Measurements from ENCODE around the gene PGM5. TPM values are rescaled to one million over a fixed set of nuclear protein-coding genes. Genes with fewer than 3 reads are reported as not detected.

PGM5 gene
- polyA plus RNA-seq, 3 donors: 44.6 to 49.6 (median 46.4) TPM

DNA sequence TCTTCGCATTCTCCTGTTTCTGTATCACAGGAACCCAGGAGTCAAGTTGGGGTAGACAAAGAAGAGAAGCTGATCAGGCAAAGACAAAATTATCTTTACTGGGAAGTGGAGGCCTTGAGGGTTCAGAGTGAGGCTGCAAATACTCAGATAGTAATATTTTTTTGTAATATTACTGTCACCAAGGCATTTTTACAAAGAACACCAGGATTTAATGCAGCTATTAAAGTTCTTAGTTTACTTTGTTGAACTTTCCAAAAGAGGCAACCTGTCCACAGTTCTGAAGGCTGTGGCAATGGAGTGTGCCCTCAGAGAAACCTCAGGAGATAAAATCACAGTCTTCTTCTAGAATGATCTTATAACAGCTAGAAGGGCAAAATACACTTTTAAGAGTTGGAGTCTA is 74.9 kb downstream of the PGM5 start:
- DNase-seq (ENCODE audit: low read depth in 3 of 3, low spot score in 2 of 3): no peak

DNA sequence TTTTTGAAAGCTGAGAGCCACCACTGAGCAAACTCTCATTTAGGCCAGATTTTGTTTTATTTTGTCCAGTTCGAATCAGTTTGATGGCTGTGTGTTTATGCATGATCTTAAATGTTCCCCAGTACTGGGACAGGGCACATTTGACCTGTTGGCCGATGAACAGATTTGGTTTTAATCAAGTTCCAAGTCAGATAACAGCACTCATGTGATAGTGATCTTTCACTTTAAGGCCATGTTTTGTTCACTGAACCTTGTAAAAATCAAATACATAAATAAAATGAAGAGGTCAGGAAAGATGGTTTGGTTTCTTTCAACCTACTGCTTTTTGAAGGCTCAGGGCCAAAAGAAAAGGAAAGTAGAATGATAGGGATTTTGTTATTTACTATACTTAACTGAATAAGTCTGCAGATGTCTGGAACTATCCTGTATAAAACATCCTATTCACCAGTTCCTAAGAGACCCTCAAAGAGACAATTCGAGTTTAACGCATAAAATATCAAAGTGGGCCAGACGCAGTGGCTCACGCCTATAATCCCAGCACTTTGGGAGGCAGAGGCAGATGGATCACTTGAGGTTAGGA is 77.2 kb downstream of the PGM5 start:
- no peak for DNase-seq (ENCODE audit: low read depth in 3 of 3, low spot score in 2 of 3)

DNA sequence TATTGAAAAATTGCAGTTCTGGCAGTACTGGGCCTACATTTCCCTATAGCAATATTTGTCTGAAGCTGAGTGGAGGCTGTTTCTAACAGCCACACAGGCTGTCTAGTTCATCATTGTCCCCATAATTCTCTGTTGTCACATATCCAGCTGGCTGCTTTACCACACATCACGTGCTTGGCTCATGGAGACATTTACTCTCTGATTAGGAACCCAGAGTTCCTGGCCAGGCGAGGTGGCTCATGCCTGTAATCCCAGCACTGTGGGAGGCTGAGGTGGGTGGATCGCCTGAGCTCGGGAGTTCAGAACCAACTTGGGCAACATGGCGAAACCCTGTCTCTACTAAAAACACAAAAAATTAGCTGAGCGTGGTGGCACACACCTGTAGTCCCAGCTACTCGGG is 81.4 kb downstream of the PGM5 start:
- no peak for DNase-seq (ENCODE audit: low read depth in 3 of 3, low spot score in 2 of 3)

DNA sequence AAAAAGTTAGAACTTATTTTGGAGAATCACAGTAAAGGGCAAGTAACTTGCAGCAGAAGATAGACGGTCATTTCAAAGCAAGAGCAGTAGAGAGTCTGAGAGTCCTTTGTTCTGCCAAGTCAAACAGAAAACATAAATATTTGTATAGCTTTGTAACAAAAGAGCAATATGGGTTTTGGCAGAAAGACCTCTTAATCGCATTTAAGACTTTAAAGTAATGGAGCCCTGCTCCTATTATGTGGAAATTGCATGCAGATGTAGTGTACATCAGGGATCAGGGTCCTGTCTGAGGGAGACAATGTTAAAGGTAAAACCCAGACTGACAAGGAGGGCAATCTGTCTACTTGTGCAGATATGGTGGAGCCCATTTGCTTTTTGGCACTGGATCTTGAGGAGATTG is 87.2 kb downstream of the PGM5 start:
- DNase-seq (ENCODE audit: low read depth in 3 of 3, low spot score in 2 of 3): no peak

DNA sequence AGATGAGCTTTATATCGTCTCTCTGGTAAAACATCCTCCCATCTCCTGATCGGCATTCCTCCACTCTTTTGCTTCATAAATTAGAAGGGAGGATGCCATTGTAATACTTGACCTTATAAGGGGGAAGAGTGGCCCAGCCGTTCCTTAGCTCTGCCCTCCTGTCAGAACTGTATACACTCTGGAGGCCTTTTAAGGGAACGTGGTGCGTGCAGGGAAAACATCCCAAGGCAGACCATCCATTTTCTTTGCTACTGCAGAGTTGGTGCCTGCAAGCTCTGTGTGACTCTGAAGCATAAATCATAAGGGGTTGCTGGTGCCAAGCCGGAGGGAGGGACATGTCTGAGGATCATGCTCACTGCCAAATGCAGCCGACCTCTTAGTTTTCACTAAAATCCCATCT is 90.4 kb downstream of the PGM5 start:
- peak in 1 of 3 donors; percentile 25 for DNase-seq (ENCODE audit: low read depth in 3 of 3, low spot score in 2 of 3)

DNA sequence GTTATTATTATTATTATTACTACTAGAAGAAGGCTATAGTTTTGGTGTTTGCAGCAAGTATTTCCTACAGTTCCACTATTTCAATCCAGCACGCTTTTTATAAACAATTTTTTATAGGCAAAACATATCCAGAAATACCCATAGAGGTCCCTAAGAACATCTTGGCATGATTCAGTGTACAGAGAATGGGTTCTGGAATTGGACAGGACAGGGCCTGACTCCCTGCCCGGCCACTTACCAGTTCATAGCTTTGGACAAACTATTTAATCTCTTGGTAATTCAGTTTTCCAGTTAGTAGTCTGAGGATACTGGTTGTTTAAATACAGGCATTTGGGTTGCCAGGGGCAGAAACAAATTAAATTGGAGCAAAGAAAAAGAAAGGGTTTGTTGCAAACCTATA is 91.2 kb downstream of the PGM5 start:
- no peak for DNase-seq (ENCODE audit: low read depth in 3 of 3, low spot score in 2 of 3)

DNA sequence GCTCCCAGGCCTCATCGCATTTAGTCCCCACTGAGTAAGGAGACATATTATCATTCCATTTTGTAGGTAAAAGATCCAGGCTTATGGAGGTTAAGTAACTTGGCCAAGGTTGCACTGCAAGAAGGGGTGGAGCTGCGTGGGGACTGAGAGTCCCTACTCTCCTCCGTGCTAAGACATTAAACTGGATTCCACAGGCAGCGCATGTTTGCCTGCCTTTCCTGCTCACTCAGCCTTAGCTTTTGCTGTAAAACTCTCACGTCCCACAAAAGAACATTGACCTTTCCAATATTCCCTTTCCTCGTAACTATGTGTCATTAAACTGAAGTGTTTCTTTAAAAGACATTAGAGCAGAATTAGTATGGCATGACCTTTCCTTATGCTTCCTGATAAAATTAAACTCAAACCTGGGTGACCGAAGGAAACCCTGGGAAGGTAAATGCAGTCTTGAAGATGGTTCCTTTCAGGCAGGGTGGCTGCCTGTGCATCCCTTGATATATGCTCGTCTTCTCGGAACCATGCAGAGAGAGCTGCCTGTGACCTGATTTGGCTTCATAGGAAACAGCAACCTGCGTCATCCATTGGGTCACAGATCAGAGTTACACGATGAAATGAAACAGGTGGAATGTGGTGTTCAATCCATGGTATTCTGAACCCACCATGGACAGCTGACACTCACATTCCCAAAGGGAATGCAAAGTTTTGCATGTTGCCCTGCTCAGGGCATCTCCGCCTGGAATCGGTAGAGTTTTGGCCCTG is 98.3 kb downstream of the PGM5 start:
- DNase-seq (ENCODE audit: low read depth in 3 of 3, low spot score in 2 of 3): no peak

DNA sequence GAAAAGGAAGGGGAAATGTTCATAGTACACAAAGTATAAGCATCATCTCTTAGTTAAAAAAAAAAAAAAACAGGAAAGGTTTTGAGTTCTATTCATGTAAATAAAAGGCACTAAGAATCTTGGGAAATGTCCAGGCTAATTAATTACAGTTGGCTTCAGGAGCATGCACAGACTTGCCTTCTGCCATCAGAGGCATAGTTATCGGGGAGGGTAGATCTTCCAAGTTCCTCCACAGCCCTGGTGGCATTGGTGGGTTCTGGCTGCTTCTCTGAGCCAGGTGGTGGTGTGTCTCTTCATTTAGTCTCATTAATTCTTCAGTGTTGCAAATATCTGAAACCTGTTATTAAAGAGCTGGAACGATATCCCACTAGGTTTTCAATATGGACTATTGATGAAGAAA is 99.0 kb downstream of the PGM5 start:
- DNase-seq (ENCODE audit: low read depth in 3 of 3, low spot score in 2 of 3): no peak

DNA sequence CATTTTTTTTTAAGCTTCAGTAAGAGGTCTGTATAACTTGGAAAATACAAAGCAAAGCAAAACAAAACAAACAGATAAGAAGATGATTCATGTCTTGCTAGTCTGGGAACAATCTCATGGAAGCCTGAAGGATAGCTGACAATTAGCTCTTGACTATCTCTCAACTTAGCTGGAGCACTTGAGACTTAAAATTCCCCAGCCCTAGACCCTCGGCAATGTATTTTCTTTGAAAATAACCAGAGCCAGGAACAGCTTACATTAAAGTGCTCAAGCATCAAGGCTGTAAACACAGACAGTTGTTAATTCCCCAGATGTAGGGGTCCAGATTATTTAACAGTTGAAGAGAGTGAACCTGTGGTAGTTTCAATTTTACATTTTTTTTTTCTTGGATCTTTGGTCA is 101.4 kb downstream of the PGM5 start:
- no peak for DNase-seq (ENCODE audit: low read depth in 3 of 3, low spot score in 2 of 3)

DNA sequence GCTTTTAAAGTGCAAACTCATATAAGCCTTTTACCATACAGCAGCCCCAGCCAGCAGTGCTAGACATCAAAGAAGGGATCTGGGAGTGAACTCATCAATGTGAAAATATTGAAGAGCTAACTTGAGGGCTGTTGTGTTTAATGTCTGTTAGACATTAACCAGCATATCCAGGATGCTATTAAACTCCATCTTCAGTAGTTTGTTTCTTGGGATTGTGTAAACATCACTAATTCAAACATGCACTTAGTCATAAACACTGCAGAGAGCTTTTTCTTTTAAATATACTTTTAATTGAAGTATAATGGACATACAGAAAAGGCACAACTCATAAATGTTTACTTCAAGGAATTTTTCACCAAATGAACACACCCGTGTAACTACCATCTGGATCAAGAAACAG is 102.5 kb downstream of the PGM5 start:
- DNase-seq (ENCODE audit: low read depth in 3 of 3, low spot score in 2 of 3): no peak

DNA sequence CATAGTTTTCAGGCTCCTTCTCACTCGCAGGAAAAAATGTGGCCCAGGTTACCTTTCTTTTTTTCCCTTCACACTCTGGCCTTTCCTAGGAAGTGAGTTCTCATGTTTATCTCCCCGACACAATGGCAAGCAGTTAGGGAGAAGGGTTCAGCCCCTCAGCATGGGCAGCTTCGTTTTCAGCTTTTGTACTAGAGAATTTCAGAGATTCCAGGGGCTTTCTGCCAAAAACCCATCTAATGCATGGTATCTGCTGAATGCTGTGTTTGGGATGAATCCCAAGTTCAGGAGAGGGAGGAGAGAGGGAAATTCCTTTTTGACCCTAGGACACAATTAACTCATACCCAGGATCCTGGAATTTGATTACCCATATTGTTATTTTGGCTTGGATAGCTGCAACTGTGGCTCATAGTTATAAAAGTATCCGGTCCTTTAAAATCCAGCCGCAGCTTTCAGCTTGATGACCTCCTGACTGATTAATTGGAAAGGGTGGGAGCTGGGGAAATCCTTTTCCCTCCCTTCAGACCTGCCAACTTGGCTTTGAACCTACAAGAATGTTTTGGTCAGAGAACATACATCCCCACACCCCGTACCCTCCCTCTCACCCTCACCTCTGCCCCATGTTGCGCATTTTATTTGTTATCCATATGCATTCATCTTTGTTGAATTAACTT is 105.8 kb downstream of the PGM5 start:
- no peak for DNase-seq (ENCODE audit: low read depth in 3 of 3, low spot score in 2 of 3)

DNA sequence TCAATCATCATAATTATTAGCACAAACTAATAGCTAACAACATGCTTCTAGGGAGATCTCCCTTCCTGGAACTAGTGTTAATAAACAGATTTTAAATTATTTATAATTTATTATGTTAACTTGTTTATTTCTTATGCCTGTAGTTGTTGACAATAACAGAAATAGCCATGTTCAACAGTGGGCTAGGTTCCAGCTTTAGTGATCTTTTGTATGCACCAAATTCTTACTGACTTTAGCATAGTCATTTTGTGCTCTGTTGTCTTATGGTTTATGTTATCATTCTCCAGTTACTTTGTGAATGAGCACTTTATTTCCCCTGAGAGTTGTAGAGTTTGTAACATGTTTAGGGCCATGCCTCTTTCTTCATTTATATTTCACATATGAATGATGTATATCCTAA is 113.7 kb downstream of the PGM5 start:
- no peak for DNase-seq (ENCODE audit: low read depth in 3 of 3, low spot score in 2 of 3)

DNA sequence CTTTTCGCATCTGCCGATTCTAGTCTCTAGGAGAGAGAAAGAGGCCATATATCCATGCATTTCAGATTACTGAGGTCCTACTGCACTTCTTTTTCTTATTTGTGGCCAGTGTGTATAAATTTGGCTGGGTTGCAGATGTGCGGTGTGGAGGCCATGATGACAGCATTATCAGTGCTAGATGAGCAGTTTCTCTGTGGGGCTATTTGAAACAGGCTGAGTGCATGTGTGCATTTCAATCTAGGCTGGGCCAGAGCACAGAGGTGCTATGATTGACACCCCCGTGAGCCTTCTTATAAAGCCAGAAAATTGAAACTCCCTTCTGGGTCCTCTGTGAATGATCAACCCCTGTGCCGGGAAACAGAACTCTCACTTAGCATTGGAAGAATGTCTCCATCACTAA is 114.2 kb downstream of the PGM5 start:
- DNase-seq (ENCODE audit: low read depth in 3 of 3, low spot score in 2 of 3): no peak

DNA sequence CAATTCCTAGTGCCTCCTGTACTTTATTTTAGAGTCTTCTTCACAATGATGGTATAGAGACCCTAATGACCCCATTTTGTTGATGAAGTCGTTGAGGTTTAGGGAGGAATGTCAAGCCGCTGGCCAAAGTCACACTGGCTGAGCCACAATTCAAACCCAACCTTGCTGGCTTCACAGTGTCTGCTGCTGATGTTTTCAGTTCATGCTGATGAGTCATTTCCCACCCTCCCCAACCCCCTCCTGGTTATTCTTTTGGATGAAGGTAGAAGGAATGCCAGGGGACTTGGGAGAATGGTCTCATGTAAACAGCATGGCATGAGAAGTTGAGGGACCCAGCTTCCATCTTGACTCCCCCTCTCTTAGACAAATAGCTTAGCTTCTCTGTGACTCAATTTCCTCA is 115.7 kb downstream of the PGM5 start:
- DNase-seq (ENCODE audit: low read depth in 3 of 3, low spot score in 2 of 3): no peak

DNA sequence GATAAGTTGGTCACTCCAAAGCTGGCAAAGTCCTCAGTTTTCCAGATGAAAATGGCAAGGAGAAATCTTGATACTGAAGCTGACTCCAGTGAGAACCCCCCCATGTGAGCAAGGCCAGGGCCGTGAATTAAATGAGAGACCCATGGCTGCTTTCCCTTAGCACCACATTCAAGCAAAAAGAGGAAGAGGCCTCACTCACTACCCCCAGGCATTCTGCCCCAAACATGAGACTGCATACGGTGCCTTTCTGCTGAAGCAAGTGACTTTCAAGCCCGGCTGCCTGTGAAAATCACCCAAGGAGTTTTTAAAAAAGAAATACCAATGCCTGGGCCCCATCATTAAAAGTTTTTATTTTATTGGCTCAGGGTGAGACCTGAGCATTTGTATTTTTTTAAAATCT is 117.4 kb downstream of the PGM5 start:
- DNase-seq (ENCODE audit: low read depth in 3 of 3, low spot score in 2 of 3): no peak

DNA sequence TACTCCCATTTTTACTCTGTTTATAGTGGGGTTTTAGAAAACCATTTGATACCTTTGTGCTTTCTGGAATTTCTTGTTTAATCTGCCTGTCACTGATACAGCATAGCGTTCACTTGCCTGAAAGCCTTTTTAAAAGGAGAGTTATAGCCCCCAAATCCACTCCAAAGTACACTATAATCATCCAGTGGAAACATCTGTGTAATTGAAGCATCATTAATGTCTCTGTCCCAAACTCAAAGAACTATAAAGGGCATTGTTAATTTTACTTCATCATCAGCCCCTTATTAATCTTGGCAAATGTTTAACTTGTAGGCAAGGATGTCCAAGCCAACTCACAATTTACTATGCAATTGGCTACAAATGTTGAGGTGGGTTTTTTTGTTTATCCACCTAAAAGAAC is 120.0 kb downstream of the PGM5 start:
- no peak for DNase-seq (ENCODE audit: low read depth in 3 of 3, low spot score in 2 of 3)

DNA sequence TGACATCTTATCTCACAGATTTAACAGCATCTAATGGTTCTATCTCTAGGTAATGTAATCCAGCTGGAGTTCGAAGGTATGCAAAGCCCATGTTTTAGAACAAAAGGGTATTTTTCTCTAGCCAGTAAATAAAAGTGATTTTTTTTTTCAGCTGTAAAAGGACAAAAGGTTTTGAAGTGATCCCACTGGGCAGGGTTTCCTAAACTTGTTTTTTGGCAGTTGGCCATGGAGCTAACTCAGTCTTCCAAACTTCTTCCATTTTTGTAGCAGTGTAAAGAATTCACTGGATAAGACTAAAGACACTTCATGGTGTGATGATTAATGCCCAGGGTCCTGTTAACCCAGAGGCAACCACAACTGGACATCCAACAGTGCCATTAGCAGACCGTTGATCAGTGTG is 120.4 kb downstream of the PGM5 start:
- no peak for DNase-seq (ENCODE audit: low read depth in 3 of 3, low spot score in 2 of 3)

DNA sequence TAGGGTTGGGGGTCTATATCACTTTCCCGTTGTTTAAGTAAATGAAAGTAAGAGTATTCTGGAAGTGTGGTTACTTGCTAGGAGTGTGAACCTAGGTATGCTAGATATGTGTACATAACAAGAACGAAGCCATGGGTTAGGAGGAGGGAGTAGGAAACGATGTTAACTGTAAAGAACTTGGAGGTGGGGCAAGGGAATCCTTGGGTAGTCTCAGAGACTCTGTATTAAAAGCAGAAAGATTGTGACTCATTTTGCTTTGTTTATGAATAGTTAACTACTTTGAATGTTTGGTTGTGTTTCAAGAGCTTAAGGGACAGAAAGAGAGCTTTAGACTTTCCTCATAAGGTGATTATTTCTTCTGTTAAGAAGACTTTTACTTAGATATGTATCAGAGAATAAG is 124.4 kb downstream of the PGM5 start:
- DNase-seq (ENCODE audit: low read depth in 3 of 3, low spot score in 2 of 3): no peak

DNA sequence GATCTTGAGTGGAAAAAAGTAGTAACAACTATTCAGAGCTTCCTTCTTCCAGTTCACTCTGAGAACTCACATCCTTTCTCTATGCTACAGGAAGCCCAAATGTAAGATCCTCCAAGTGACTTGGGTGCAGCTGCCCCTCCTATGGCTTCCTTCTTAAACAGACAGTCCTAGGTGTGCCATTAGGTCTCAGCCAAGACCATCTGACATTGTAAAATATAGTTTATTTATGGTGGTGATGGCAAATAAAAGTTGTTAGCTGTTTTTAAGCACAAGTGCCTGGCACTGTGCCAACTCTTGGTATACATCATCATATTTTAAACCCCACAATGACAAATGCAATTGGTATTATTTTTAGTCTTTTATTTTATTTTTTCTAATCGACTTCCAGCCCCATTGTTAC is 126.1 kb downstream of the PGM5 start:
- DNase-seq (ENCODE audit: low read depth in 3 of 3, low spot score in 2 of 3): no peak

DNA sequence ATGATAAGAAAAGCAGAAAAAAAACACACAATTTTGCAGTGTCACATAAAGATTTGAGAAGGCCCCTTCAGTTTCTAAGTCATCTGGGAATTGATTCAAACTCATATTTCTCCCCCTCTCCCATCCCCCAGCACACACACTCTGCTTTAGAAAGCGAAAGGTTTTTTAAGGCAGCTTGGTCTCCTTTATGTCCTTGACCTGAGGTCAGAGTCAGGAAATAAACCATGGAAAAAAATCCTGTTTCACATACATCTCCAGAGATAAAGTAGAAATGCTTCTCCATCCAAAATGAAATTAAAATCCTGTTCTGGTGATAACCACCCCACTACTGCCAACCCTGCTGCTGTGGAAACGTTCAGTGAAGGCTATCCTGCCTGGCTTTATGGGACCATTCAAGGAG is 131.7 kb downstream of the PGM5 start:
- no peak for DNase-seq (ENCODE audit: low read depth in 3 of 3, low spot score in 2 of 3)

DNA sequence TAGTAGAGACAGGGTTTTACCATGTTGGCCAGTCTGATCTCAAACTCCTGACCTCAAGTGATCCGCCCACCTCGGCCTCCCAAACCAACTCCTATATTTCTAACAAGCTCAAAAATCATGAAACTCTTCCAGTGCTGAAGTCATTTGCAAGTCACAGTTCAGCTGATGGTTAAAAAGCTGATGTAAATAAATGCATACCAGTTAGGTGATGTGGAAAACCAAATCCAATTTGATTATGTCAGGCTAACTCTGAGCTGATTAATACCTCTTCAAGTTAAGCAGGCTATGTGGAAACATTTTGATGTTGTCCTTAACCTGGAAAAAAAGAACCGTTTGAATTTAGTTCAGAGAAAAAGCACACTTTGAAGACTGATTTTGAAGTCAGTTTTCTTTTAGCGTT is 133.2 kb downstream of the PGM5 start:
- no peak for DNase-seq (ENCODE audit: low read depth in 3 of 3, low spot score in 2 of 3)

DNA sequence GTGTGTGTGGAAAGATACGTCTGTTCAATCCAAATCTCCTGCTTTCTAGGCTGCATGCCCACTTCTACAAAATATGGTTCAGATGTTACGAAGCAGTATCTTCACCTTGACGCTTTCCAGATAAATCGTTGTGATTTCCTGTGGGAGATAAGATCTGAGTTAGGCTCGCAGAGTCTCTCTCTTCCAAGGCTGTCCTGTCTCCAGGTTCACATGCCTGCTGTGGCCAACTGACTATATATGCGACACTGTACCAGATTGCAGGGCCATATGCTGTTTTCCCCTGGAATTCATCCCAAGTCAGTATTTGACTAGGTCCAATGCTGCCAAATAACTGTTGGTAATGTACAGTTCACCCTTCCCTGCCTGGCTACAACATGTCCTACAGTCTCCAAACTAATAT is 136.4 kb downstream of the PGM5 start:
- DNase-seq (ENCODE audit: low read depth in 3 of 3, low spot score in 2 of 3): no peak
